GM19099 (cell line): Measurements from ENCODE around the gene SMG6.

Experiments used
- POLR2A ChIP-seq: IDR thresholded peaks from 3 replicates; pipeline ENCODE4 v1.6.1; 2011; ENCODE audit warnings: low read depth; ENCODE audit not compliant: insufficient read length; ENCODE audit errors: extremely low read depth

Gene SMG6

DNA sequence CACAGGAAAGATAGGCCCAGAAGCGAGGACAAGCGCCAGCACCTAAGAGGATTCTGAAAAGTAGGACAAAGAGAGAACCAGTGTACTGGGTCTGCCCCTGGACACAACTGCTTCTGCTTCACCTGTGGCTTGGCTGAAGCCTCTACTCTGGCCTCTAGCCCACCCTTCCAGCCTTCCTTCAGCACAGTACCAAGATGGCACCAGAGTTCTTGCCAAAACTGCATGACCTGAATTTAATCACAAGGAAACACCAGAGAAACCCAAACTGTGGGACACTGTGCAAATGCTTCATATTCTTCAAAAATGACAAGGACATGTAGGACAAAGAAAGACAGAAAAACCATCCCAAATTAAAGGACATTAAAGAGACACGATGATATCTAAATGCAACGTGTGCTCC, 116.6 kb downstream of the SMG6 start:
- TF ChIP-seq POLR2A: no peak

DNA sequence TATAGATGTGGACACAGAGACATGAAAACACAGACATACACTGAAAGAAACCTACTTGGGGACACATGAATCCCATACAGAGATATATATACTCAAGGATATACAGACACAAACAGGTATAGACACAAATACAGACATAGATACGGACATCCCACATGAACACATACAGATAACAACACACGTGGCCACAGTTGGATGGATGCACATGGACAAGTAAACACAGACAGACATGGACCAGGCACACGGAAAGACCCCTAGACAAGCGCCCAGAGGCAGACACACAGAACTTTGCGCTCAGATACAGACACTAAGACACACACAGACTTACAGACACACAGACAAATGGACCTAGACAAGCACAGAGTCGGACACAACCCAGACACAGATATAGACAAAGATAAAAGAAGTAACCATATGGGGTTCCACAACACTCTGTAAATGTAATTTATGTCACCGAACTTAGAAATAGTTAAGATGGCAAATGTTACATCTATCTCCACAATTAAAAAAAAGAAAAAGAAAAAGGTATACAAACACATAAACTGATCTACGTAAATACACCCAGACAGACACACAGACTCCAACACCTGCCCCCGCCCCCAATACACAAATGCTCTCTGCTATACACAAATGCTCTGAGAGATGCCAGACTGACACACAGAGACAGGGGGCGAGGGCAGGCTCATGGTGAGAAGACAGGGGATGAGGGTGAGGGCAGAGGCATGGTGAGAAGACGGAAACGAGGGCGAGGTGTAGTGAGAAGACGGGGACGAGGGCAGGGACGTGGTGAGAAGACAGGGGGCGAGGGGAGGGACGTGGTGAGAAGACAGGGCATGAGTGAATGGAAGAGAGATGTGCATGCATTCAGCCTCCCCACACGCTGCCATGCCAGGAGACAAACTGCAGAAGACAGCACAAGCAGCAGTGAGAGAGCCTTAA, 118.3 kb downstream of the SMG6 start:
- no peak for TF ChIP-seq POLR2A

DNA sequence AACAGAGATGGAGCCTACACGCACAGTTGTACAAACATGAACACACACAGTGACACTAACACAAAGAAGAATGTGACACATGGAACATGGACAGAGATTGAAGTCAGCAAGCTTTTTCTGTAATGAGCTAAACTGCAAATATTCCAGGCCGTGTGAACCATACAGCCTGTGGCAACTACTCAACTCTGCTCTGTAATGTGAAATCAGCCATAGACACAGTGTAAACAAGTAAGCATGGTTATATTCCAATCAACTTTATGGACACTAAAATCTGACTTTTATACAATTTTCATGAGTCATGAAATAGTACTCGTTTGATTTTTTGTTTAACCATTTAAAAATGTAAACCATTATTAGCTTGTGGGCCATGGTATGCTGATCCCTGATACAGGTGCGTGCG, 120.2 kb downstream of the SMG6 start:
- TF ChIP-seq POLR2A: no peak

DNA sequence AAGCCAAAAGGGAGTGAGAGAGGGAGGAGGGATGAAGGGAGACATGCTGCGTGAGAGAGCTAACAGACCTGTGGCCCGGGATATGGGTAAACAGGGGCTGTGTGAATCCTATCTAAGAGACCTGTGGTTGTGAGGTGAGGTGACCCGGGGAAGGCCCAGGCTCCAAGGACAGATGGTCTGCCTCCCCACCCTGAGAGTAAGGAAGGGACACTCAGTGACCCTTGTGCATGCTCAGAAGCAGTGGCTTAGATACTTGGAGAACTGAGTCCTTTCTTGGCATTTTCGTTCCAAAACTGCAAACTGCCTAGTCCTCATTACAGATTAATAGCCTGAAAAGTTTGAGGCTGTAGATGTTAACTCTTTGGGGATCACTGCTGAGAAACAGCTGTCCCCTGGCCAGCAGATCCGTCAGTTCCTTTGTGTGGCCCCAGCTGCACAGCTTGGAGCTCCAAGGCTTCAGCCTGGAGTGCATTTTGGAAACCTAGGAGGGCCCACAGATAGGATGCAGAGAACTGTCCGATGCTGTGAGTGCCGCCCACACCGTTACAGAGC, 121.6 kb downstream of the SMG6 start:
- TF ChIP-seq POLR2A: no peak

DNA sequence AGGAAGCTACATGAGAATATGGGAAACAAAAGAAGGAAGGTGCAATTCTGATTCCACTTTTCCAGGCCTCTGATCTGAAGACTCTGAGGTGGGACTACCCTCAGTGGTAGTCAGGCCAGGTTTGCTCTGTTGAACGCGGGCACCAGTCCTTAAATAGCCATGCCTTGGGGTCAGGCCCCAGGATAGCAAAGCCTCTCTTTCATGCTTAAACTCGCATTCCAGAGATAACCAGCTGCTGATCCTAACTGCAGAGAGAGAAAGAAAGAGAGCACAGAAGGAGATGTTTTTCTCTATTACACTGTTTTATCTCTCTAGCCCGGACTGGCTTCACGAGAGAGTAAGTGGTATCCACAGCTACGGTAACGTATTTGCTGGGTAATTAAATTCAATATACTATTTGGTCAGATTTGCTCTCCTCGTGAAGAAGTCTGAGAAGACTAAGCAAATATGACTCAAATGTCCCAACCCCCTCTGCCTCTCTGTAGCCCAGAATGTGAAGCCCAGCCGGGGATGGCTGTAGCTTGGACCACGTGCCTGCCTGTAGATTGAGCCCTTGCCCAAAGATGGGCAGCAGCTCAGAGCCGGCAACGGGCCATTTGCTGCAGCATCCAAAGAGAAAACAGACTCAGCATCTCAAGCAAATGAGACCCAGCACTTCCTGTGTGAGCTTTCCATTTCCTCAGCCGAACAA, 122.2 kb downstream of the SMG6 start:
- no peak for TF ChIP-seq POLR2A

DNA sequence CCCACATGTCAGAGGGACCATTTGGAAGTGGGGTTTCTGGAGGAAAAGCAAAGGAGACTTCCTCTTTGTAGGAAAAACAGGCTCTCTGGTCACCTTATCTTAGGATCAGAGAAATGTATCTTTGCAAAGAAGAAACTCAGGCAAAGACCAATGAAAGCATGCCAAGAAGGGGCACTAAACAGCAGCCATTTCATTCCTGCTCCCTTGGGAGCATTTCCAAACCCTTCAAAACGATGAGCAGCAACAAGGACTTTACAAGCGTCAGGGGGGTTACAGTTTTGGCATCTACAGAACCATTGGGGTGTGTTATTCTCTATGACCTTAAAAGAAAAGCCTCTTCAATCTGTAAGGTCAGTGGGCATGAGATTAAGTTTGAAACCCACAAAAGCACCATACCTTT, 122.8 kb downstream of the SMG6 start:
- TF ChIP-seq POLR2A: no peak

DNA sequence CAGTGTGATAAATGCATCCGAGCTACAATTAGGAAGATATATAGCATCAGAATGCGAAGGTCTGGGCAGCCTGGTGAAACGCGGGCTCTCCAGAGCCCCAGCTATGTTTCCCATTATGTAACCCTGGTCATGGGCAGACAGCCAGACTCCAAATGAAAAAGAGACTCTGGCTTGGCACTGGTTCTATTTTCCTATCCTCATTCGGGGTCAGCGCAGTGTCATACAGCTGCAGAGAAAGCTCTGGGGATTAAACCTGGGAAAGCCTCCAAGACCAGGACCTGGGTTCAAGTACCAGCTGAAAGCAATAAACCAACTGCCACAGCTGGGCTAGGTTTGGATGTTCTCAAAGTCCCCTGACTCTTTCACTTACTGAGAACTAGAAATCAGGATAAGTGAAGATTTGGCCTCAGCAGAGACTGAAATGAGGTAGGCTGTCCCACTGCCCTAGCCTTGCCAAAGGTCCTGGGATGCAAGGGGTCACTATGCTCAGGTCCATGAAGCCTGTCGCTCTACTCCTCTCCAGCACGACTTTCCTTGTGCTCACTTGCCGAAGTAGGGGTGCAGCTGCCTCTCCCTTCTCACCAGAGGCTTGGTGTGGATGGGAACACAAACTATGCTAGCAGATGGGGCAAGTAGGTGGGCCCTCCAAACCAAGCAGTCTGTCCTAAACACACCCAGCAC, 123.8 kb downstream of the SMG6 start:
- no peak for TF ChIP-seq POLR2A

DNA sequence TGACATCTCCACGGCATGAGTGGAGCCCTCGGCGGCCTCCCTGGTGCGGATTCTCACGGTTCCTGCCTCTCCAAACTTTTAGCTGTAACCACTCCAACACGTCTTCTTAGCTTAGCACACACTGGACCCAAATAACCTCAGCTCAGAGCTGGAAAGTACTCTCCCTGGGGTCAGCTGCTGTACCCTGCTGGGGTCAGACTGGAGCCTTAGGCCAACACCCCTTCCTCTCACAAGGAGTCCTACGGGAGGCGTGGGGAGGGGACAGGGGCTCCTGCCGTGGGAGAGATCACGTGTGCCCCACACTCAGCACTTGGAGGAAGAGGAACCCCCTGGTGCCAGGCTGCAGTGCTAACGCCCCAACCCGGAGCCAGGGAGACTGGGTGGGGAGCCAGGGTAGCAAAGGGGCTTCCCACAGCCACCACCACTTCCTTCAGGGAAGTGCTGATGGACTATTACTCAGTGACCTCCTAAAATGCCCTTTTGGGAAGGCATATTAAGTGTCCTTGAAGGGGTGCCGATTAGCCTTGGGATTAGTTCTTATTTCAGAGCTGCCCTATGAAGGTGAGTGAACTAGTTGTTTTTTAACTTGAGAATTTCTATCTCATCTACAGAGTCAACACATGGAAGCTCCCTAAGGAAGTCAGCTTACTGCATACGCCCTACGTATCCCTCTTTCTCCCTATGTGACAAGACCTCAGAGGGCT, 124.6 kb downstream of the SMG6 start:
- TF ChIP-seq POLR2A: no peak

DNA sequence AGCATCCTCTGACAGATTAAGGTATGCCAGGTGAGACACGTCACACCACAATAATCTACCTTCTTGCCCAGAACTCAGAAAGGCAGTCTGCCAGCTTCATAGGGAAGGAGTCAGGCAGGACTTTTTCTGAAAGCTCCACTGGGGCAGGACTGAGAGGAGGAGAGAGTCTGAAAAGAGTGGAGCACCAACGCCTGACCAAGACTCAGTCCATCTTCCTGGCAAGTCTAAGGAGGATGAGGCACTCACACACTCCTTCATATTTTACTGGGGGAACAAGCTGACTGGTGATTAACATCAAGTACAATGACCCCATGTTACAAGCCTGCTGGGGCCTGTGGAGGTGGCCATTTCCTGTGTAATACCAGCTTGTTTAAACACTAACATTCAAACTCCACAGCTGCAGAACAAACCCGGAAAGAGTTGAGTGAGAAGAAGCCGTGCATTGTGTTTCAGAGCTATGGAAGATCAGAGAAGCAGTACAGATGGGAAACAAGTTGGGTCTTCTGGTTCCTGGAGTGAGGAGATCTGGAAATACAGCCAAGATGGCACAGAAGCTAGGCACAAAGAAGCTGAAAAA, 126.3 kb downstream of the SMG6 start:
- no peak for TF ChIP-seq POLR2A

DNA sequence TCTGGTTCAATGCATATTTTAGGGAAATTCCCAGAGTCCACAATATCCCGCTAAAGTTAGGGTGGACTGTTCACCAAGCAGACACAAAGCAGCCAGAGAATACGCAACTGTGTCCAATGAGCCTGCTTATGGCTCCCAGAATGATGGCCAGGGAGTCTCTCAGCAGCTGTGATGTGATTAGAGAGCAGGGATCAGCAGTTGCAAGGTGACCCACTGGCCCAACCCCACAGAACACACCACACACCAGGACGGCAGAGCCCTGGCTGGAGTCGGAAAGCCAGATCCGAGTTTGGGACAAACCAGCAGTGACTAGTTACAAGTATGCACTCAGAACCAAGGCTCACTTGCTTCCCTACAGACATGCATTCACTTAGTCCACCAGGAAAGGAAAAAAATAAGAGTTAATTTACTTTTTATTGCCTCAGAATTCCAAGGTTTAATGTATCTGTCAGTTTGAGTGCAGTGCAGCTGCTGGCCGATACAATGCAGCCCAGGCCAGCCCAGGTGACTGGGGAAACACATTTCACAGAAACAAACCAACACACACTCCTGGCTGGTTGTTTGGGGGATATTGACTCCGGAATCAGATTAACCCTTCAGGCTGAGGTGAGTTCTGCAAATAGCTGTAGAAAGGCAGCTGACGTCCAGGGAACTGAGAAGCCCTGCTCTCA, 127.0 kb downstream of the SMG6 start:
- TF ChIP-seq POLR2A: no peak

DNA sequence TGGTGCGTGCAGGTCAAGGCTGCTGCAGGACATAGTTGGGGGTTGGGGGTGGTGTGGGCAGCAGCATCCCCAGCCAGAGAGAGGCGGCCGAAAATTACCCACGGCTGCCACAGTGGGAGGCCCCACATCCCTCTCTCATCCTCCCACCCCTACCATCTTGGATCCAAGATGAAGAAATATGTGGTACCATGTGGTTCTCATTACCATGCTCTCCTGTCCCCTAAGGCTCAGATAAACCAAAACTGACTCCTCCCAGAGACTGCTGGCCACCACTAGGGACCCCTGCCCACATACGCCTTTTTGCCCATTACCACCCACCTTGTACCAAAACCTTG, 128.3 kb downstream of the SMG6 start:
- TF ChIP-seq POLR2A: no peak

DNA sequence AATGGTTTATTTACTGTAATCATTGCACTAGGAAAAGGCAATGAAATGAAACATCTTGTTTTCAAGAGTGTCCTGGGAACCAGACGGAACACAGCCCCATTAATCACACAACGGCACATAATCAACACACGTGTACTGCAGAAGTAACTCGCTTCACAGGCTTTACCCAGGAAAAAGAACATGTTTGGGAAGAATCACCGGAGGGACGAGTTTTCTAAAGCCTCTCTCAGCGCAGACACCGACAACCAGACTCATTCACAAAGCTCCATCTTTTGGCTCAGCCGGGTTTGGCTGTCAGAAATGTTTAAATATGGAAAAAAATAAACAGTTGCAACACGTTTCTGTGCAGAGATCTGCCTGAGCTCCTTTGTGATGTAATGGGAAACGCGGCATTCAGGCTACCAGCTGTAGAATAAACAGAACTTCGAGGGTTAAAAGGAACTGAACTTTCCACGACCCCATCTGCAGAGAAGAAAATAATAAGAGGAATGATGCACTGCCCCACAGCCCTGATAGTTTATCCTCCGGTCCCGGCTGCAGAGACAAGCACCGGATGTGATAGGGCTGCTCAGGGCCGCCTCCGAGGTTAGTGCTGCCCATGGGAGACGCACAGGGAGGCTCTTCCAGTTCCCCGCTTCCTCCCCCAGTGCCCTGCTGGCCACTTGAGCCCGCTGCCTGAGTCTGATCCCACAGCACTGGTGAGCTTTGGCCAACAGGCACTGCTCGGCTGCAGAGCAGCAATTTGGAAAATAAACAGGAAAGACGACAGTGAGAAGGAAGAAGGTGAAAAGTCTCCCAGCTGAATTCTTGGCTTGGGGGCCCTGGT, 128.9 kb downstream of the SMG6 start:
- no peak for TF ChIP-seq POLR2A

DNA sequence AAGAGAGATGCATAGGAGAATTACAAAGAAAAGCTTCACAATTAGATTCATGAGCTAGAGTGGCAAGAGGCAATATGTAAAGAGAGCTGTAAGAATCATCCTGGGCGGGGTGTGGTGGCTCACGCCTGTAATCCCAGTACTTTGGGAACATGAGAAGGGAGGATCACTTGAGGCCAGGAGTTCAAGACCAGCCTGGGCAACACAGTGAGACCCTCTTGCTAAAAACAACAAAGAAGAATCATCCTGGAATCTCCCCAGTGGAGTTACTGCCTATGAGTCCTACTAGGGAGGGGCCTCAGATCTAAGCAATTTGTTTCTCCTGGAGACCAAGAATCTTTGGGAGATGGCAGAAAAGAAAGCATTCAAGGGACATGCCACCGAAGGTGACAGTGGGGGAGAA, 129.6 kb downstream of the SMG6 start:
- no peak for TF ChIP-seq POLR2A

DNA sequence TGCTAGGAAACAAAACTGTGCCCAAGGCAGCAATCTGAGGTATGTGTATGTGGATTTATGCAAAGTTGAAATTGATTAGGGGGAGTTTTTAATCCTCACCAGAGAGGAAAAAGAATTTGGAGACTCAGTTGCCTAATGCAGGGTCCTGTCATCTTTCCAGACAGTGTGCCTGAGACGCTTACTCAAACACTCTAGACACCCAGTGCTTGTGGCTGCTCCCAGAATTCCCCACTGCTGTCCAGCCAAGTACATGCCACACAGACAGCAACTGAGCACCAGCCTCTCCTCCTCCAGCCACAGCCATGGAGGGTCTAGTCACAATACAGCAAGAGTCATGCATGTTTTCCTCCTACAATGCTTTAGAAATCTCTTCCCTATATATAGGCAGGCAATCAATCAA, 130.6 kb downstream of the SMG6 start:
- no peak for TF ChIP-seq POLR2A
